SK-MEL-5 (cell line): ENCODE results near the gene ADGRG1. TPM values are rescaled to one million over a fixed set of nuclear protein-coding genes. Genes with fewer than 3 reads are reported as not detected.
"Not testable (repeated sequence)": the region's sequence is repeated elsewhere in the genome, so short reads cannot be mapped to it uniquely, and the experiment has no call there.

Experiments
- DNase-seq: peaks from one replicate; pipeline ENCODE4 v3.0.0-alpha.2; 2016; ENCODE audit warnings: low read depth, low spot score
- in situ Hi-C: cut with HindIII; loops from 2 replicates; pipeline ENCODE4 v1.10.0; 2016; ENCODE audit warnings: low sequenced_read_pairs, high pct_unique_total_duplicates, low pct_unique_long_range_greater_than_20kb
- total RNA-seq: library from RNA; depleted of rRNA; stranded (reverse); fragments of >200 nt; shearing (Covaris generic); gene quantifications from 2 replicates; pipeline ENCODE4 v1.2.3, GENCODE V29; 2014

ADGRG1 gene
- total RNA-seq, 1 experiment from 2014 or later: 14.4 TPM

GRCh38 chr16:57667526-57668262 is 39.3 kb downstream of the ADGRG1 start:
- in situ Hi-C loops: no loop called here
- DNase-seq: no peak

- DNase-seq: no peak
- in situ Hi-C loops: no loop called here
These were observed 39.8 kb downstream of the ADGRG1 start, which contains the start of gene ADGRG3 for GRCh38 chr16:57668263-57668571. Gene ADGRG3, plus strand, starts transcription at chr16:57668306. Its CDS starts 42 bp downstream, at chr16:57668348.

GRCh38 chr16:57668630-57669475 is 40.4 kb downstream of the ADGRG1 start:
- no peak for DNase-seq
- in situ Hi-C loops: no loop called here

- DNase-seq: no peak
- in situ Hi-C loops: no loop called here
These were observed 41.2 kb downstream of the ADGRG1 start for GRCh38 chr16:57669476-57670162.

GRCh38 chr16:57670196-57670595 is 41.8 kb downstream of the ADGRG1 start:
- in situ Hi-C loops: no loop called here
- no peak for DNase-seq

GRCh38 chr16:57671451-57671850 is 43.0 kb downstream of the ADGRG1 start:
- DNase-seq, in situ Hi-C loops: not testable (repeated sequence)

GRCh38 chr16:57672416-57672815 is 44.0 kb downstream of the ADGRG1 start:
- in situ Hi-C loops: no loop called here

GRCh38 chr16:57672824-57673223 is 44.4 kb downstream of the ADGRG1 start:
- in situ Hi-C loops: no loop called here
- DNase-seq: no peak

More at GRCh38 chr16:57672416-57672815, 44.0 kb downstream of the ADGRG1 start:
- no peak for DNase-seq

GRCh38 chr16:57675741-57676551 is 47.5 kb downstream of the ADGRG1 start:
- in situ Hi-C loops: no loop called here
- DNase-seq: no peak

GRCh38 chr16:57676553-57677085 is 48.2 kb downstream of the ADGRG1 start:
- in situ Hi-C loops: no loop called here
- no peak for DNase-seq

- in situ Hi-C loops: no loop called here
- DNase-seq: peak; percentile 49
These were observed 49.4 kb downstream of the ADGRG1 start for GRCh38 chr16:57677622-57678369.

- no peak for DNase-seq
- in situ Hi-C loops: no loop called here
These were observed 50.6 kb downstream of the ADGRG1 start for GRCh38 chr16:57679016-57679415.

GRCh38 chr16:57679767-57680482 is 51.5 kb downstream of the ADGRG1 start:
- no peak for DNase-seq
- in situ Hi-C loops: no loop called here

- no peak for DNase-seq
- in situ Hi-C loops: no loop called here
These were observed 52.5 kb downstream of the ADGRG1 start for GRCh38 chr16:57680842-57681375.

- in situ Hi-C loops: no loop called here
- no peak for DNase-seq
These were observed 53.7 kb downstream of the ADGRG1 start for GRCh38 chr16:57681950-57682728.
